A549 treated with AZD2906 at 1 μM for 4 hours (cell line): Measurements from ENCODE around the gene KCNA2. TPM values are rescaled to one million over a fixed set of nuclear protein-coding genes. Genes with fewer than 3 reads are reported as not detected.

Experiments
- total RNA-seq: library from RNA; stranded (reverse); fragments of 200-300 nt; extraction: Qiagen RNA extraction; gene quantifications from 5 replicates; pipeline ENCODE4 v1.2.3, GENCODE V29; 2022

KCNA2 gene
- 0.02 to 0.05 TPM (median 0.03 TPM) in 5 replicates for total RNA-seq

GRCh38 chr1:110605901-110606656 lies at the start of gene KCNA2:
Gene KCNA2, minus strand, starts transcription at chr1:110606358. Its CDS starts 1,576 bp downstream, at chr1:110604782.

Other genes starting within 250 kb of the KCNA2 start
- 22.7 to 39.9 TPM (median 29.3 TPM) in 5 replicates for gene SLC16A4, start 215.3 kb downstream of the KCNA2 start, total RNA-seq
- gene LAMTOR5, start 198.7 kb downstream of the KCNA2 start, total RNA-seq: 177 to 185 TPM (median 179 TPM) in 5 replicates
- gene PROK1, start 155.2 kb downstream of the KCNA2 start, total RNA-seq: not detected in 5 replicates
- gene KCNA10, start 87.2 kb downstream of the KCNA2 start, total RNA-seq: not detected in 5 replicates
- gene KCNA3, start 68.6 kb upstream of the KCNA2 start, total RNA-seq: not detected in 5 replicates